SKM-1 treated with dmso at 0.1 percent for 144 hours (cell line): Measurements from ENCODE around the gene AAR2.

Source experiments
- DNase-seq: peaks from one replicate; lab custom pipeline; 2025; ENCODE audit not compliant: unreplicated experiment; lab: John Stamatoyannopoulos, UW

AAR2 gene

DNA sequence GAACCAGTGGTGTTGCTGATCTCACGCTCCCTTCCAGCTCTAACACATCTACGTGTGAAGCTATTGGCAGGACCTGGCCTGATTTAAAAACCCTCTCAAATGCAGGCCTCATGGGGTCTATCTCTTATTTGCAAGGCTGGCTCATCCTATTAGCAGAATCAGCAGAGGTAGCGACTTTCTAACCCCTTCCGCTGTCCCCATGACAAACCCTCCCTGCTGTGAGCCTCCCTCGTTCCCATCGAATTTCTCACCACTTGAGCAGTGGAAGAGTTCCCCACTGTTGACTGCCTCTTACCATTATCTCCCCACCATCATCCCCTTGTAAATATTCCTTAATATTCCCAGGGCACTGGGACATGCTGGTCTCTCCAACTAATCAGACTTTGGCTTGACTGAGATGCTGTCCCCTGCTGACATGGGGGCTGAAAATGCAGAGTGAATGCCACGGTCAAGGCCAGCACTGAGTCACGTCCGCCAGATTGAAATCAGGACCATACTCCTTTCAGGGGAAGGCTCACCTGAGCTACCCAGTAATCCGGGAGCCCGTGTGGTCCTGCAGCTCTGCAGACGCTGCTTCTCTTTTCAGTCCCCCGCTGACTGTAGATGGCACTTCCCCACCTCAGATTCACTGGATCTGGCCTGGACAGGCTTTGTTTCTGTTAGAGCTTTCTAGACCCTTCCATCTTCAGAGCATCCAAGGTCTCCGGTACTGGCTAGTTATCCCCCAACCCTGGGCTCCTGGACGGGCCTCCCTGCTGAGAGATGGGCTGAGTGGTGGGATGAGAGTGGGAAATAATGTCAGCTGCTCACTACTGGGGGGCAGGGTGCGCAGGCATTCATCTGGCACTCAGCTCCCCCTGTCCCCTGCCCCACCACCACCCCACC, 23.1 kb downstream of the AAR2 start:
- DNase-seq, result no peak

DNA sequence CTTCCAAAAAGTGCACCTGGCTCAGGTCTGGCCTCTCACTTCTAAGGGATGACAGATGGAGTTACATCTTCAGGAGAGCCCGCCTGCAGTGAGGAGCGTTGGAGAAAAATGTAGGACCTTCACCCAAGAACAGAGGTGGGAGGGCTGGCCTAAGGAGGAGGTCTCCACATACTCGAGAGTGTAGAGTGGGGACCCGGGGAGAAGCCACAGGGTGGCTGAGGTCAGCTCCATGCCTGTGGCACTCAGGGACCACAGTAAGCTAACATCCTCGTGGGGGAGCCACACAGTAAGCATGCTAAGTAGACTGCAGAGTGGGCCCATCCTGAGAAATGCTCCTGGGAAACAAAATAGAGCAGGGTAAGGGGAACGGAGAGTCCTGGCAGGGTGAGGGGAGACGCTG, 24.0 kb downstream of the AAR2 start:
- no peak for DNase-seq

DNA sequence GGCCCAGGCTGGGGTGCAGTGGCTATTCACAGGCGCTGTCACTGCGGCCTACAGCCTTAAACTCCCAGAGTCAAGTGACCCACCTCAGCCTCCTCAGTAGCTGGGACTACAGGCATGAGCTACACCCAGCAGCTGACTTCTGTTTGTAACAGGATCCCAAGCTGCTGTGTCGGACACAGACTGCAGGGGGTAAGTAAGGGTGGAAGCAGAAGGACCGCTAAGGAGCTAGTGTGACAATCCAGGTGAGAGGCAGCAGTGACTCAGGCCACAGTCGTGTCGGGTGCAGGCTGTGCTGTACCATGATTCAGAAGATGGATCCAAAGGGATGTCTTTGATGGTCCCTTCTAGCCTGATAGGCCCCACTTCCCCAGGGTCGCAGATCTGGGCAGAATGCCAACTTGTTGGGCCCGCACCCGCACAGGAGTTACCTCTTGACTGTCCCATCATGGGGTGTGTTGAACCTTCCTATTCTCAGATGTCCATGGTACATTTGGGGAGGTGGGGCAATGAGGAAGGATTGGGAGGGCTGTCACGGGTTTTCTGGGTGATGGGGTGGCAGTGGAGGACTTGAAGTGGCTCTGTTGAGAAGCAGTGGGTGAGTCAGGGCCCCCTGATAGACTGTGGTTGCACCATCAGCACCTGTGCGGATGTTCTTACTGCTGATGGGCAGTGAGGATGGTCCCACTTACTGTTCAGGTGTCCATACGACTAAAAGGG, 25.3 kb downstream of the AAR2 start:
- DNase-seq, result no peak

DNA sequence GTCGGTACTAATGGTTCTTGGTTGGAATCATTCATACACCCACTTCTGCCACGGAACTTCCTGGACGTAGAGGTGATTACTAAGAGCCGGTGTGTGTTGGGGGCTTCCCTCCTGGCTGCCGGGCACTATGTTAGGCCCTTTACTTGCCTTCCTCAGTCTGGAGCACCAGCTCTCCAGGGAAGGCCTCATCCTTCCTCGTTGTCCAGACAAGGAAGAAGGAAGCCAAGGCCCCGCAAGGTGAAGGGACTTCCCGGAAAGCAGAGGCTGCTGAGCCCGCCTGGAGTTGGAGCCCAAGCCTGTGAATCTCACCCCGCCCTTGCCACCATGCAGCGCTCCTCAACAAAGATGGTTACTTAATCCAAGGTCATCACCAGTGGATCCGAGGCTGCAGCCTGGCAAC, 26.2 kb downstream of the AAR2 start:
- DNase-seq, result no peak

DNA sequence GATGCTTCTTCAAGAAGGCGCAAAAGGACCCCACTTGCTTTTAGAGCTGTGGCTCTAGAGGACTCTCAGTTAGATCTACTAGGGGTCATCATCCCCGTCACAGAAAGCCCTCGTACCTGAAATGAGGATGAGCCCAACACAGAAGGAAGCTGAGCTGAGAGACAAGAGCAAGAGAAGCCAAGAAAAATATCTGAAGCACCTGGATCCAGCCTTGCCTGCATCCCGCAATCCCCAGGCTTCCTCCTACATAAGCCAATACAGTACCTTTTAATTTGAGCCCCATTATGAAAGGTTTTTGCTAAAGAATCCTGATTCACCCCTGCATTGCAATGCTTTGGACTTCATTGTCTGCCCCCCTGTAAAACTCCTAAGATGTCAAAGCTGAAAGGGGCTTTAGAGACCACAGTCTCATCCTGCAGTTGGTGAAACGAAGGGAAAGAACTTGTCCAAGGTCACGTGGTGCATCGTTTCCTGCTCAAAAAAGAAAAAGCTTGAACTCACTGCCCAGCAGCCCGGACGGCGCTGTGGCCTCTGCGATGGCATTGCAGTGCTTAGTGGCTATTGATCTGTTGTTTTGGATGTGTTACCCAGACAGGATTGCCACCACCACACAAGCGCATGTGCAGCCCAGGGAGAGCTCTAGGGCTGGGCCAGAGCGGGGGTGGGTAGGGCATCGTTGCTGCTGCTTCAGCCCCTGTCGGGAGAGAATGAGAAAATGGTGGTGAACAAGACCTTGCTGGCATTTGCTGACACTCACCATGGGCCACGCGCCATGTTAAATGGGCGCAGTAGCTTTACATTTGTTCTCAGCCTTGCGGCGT, 28.4 kb downstream of the AAR2 start:
- no peak for DNase-seq

DNA sequence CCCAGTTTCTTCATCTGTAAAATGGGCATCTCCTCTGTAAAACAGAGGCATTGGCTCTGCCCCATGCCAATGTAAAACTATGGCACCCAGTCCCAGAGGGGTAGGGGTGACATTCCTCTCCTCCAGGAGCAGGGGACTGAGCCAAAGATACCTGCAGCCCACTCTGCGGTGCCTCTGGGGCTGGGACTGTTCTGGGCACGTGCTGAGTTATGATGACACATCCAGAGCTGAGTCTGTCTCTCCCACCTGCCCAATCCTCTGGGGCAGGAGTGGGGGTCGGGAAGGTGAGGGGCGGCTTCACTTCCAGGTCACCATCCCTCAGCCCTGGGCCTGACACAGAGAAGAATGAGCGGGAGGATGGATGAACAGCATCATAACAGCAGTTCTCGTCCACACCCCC, 29.9 kb downstream of the AAR2 start:
- no peak for DNase-seq

DNA sequence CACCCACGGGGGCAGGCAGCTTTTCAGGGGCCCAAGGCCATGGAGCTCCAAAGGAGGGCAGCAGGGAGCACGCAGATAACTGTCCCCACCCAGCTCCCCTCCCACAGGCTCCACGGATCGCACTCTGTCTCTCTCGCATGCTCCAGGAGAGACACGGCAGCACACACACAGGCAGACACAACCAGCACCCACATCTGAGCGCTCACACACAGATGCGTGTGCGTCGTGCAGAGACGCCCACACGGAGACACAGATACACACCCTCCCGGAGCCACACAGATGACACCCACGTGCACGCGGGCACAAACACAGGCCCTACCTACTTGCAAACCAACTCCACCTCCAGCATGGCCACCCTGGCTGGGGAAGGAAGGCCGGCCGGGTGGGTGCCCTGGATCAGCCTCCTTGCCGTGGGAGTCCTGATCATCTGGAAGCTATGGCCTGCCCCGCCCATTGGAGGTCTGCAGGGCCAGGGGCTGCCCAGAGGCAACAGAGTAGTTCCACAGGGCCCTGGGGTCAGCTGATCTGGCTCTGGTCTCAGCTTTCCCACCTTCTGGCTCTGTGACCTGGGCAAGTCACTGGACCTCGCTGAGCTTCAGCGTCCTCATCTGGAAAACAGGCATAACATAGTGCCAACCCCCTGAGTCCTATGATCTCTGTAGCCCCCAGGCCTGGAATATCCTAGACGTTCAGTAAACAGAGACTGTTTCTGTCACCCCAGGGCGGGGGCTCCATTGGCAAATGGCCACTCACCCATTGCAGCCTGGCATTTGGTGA, 31.5 kb downstream of the AAR2 start:
- no peak for DNase-seq

DNA sequence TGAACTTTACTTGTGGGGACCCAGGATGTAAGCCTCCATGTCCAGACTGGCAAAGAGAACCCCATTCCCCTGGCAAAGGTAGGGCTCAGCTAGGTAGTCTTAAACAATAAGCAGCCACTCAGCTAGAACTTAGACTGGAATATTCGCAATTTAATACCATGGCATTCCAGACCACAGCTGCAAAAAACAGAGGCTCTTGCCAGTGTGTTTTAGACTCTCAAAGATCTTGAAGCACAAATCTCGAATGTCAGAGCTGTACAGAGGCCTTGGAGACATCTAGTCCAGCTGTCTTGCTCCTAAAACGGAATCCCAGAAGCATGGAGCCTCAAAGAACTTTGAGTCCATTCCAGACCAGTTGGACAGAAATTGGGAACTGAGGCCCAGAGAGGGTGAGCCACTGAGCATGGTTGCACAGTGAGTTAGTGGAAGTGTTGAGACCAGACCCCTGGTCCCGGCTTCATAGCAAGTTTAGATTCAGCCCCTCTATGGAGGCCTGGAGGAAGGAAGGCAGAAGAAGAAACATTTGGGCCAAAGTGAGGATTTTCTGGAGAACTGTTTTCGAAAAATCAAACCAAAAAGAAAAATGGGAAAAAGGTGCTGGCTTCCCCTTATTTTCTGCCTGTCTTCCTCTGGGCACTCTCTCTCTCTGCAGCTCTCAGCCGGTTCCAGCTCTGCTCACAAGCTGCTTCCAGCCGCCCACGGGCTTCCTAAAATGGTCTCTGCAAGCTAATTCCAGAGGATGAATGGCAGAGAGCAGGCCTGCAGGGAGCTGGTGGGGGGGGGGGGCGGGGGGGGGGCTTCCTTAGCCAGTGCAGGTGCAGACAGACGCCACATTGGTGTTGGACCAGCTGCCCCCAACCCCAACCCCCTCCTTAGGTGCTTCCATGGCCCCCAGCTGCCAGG, 32.4 kb downstream of the AAR2 start:
- no peak for DNase-seq

DNA sequence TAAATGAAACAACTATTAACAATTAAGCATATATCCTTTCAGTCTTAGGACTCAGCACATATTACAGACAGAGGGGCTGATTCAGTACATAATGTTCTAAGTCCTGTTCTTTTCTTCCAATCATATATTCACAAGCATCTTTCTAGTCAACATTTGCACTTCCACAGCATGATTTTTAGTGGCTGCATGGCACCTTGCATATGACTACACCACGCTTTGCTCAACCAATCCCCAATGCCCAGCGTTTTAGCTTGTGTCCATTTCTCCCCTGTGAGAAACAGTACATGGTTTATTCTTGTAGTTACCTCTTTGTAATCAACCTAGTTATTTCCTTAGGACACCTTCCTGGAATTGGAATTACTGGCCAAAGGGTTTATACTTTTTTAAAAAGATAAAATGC, 33.2 kb downstream of the AAR2 start:
- DNase-seq, result no peak

DNA sequence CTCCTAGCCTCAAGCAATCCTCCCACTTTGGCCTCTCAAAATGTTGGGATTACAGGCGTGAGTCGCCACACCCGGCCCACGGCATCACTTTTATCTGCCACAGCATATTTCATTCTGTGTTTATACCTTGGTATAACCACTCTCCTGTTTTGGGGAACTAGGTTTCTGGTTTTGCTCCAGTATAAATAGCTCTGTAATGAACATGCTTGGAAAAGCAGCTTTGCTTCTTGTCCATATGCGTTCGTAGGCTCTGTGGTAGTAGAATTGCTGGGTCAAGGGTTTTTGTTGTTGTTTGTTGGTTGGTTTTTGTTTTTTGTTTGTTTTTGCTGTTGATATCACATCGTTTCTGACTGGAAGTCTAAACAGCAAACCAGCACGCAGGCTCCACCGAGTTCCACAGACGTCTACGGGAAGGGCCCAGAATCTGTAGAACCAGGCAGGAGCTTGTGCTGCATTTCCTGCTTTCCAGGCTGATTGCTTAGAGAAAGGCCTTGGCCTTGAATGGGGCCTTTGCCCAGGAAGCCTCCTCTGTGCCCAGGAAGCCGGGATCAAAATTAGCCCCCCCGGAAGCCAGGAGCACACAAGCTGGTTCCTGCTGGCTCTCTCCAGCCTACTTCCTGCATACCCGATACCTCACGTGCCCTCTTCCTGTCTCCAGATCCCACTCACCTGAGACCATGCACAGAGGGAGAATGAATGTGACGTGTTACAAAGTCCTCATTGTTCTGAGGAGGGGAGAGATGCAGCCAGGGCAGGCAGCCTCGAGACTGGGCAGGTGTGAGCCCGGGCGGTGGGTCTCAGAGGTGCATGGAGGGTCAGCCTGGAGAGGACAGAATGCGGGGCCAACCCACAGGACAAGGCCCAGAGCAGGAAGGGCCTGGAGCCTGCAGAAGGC, 34.7 kb downstream of the AAR2 start:
- no peak for DNase-seq

DNA sequence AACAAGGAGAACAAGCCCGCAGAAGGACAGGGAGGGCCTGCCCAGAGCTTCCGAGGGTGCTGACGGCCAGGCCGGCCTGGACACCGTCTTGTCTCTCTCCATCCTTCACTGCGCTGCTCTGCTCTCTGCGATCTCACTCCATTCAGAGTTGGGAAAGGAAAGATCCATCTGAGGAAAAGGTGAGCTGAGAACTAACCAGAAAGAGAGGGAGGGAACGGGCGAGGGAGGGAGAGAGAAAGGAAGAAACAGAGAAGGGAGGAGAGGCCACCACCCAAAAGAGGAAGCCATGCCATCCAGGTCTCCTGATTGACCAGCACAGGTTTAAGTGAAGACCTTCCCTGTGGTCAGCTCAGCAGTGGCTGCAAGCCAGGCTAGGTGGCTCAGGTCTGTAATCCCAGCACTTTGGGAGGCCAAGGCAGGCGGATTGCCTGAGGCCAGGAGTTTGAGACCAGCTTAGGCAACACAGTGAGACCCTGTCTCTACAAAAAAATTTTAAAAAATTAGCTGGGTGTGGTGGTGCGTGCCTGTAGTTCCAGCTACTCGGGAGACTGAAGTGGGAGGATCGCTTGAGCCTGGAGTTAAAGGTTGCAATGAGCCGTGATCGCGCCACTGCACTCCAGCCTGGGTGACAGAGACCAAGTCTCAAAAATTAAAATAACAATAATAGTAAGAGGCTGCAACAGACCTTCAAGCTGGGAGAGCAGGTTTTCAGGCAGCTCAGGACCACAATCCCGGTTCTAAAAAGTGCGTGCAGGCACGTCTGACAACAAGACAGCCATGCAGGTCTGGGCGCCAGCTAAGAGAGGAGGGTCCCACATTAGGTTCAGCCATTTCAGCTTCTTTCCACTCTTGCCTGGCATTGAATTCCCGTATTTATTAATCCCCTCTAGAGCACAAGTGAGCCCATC, 35.6 kb downstream of the AAR2 start:
- no peak for DNase-seq

DNA sequence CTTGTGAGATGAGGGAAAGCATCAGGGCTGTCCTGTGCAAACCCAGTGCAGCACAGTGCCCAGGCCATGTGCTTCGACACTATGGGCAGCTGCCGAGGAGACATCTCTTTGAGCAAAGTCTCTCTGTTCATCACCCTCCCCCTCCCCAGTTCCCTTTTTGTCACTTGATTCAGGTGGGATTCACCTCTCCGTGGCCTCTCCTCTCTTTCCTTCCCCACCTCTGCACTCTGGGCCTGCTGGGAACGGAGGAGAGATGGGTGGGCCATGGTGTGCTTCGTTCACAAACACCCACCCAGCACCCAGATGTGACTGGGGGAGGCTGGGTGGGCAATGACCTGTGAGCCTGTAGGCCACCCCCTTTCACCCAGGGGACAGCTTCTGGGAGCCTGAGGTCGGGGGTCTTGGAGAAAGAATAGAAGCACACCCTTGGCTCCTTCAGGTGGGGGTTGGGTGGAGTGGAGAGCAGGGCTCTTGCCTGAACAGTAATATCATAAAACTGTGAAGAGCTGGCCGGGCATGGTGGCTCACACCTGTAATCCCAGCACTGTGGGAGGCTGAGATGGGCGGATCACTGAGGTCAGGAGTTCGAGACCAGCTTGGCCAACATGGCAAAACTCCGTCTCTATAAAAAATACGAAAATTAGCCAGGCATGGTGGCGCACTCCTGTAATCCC, 36.4 kb downstream of the AAR2 start:
- DNase-seq, result no peak

DNA sequence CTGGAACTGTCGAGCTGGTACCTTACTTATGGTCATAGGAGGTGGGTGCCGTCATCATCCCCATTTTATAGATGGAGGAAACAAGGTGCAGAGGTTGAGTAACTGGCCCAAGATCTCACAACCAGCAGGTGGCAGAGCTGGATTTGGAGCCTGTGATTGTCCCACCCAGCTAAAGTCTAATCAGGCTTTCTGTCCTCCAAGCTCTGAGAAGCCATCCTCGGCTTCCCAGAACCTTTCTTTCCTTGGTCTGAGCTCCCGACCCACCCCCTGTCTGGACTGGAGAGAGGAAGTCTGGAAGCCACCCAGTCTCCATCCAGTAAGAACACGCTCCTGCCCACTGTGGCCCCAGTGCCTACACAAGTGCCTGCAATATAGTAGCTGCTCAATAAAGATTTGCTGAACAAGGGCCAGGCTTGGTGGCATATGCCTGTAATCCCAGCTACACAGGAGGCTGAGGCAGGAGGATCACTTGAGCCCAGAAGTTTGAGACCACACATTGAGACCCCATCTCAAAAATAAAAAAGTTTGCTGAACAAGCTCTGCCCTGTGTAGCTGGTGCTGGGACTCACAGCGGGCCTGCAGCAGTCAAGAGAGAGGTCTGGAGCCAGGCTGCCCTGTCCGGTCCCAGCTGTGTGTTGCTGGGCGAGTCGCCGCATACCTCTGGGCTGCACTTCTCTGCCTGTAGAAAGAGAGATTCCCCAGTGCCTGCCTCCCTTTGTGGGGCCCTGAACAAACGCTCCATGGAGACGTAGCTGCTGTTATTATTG, 37.3 kb downstream of the AAR2 start:
- no peak for DNase-seq

DNA sequence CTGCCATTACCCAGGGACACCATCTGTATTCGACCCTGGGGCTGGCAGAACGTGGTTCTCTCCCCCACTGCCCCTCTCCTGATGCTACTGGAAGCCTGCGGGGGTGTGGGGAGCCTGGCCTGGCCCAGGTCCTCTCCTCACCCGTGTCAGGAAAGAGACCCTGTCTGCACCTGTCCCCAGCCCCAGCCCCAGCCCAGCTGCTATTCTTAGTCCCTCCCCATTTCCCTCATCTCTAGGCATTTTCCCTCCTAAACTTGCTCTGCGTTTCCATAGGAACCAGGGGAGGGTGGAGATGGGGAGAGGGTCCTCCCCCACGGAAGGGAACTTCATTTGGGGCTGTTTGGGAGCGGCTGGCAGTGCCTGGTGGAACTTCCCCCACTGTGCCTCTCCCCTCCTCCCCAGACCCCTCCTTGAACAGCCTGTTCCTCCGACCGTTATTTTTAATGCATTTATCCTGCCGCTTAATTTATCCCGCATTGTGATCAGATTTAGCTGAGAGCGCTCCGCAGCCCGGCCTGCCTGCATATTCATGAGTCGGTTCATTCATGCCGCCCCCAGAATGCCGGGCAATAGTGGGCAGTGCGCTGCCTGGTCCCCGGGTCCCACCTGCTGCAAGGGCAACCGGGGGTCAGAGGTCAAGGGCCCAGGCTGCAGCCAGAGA, 38.0 kb downstream of the AAR2 start:
- DNase-seq, result no peak

DNA sequence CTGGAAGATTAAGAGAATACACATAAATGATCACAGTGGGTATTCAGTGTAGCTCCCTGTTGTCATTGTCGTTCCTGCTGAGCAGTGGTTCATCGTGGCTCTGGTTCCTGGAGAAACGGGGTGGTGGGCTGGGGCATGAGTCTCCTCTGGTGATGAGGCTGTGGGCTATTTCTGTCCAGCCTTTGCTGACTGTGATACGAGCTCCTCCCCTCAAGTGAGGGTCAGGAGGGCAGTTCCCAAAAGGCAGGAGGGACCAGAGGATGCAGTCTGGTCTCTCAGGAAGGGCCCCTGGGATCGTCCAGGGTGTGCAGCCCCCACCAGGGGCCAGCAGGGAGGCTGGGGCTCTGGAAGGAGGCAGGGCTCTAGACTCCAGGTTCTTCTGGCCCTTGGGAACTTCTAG, 38.7 kb downstream of the AAR2 start:
- no peak for DNase-seq
